ENCODE results near the gene CES1.
"Not testable (repeated sequence)": the region's sequence is repeated elsewhere in the genome, so short reads cannot be mapped to it uniquely, and the experiment has no call there.

GRCh38 chr16:55829232-55829631 lies 3.7 kb downstream of the CES1 start:
- not testable (repeated sequence) for TF ChIP-seq CTCF (IDR thresholded peaks at IDR 0.05; ENCODE audit: low read depth, low read length, poor library complexity, severe bottlenecking); EZH2phosphoT487 (IDR thresholded peaks at IDR 0.05; ENCODE audit: borderline replicate concordance, low read length)
